Liver (tissue), 3 donors: ENCODE data around the gene ARCN1.

Experiments
- ATF3 ChIP-seq: IDR thresholded peaks from 2 replicates; pipeline ENCODE4 v1.6.1; 2016; ENCODE audit warnings: antibody characterized with exemption
- CTCF ChIP-seq: fragments of 150-350 bp; IDR thresholded peaks from 2 replicates; pipeline ENCODE4 v1.5.1; 2017; ENCODE audit warnings: improper control_type of control experiment, low read depth, low read length; ENCODE audit not compliant: missing input control
- RAD21 ChIP-seq, 2 donors: IDR thresholded peaks; 2 replicates each; pipeline ENCODE4 v1.6.1; 2016; ENCODE audit warnings: antibody characterized with exemption in 2 of 2, mild to moderate bottlenecking in 2 of 2
- donor health status: healthy.
- donor health status: healthy.

- TF ChIP-seq CTCF (no peak), ATF3 (no peak), RAD21 (IDR thresholded peaks at IDR 0.05) (no peak)
Observed at GRCh38 chr11:118627566-118627965, 55.4 kb downstream of the ARCN1 start.
